Activated effector memory CD4-positive, alpha-beta T cell treated with anti-CD3 and anti-CD28 coated beads, Interleukin-2, amount 50 U/mL, for 16 hours (primary cell): ENCODE data around the gene AQP7.
"Not testable (repeated sequence)": the region's sequence is repeated elsewhere in the genome, so short reads cannot be mapped to it uniquely, and the experiment has no call there.

Experiments used
- DNase-seq: peaks from one replicate; pipeline ENCODE4 v3.0.0-alpha.2; 2020

The AQP7 gene

DNA sequence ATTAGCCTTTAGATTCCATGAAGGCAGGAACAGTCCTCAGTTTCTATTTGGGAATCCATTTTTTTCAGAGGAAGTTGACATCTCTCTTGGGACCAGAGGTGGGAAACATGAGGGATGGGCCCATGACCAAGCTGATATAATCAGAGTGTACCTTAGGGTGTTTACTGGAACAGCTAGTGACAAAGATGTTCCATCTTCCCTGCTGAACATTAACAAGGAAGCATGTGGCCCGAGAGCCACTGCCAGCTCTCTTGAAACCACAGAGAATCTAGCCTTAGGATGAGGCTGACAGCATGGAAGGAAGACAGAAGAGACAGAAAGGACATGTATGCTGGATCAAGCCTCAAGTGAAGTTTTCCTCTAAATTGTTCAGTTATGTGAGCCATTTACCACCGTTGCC, 29.1 kb upstream of the AQP7 start:
- no peak for DNase-seq

DNA sequence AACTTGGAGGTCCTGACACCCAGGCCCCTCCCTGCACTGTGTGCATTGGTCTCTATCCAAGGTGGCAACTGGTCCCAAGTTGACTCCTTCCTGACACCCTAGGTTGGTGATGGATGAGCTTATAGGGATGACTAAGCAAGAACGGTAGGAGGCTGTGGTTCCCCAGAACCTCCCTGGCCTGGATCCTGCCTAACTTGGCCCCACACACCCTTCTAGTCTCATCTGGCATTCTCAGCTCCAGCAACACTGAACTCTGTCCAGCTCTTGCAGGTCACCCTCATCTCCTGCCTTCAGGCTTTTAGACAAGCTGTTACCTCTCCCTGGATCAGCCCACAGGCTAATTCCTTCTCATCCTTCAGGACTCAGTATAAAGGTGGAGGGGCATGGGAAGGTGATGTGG, 28.6 kb upstream of the AQP7 start:
- DNase-seq, result no peak

DNA sequence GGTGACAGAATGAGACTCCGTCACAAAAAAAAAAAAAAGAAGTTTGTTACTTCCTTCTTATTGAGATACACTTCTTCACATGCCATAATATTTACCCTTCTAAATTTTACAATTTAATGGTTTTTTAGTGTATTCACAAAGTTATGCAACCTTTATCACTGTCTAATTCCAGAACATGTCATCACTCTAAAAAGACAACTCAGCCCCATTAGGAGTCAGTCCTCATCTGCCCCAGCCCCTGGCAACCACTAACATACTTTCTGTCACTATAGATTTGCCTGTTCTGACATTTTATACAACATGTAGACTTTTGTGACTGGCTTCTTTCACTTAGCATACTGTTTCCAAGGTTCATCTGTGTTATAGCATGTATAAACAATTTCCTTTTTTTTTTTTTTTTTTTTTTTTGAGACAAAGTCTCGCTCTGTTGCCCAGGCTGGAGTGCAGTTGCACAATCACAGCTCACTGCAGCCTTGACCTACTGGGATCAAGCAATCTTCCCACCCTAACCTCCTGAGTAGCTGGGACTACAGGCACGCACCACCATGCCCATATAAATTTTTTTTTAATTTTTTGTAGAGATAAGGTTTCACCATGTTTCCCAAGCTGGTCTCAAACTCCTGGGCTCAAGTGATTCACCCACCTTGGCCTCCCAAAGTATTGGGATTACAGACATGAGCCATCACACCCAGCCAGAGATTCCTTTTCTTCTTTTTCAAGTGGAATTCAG, 27.1 kb upstream of the AQP7 start:
- DNase-seq, result no peak

DNA sequence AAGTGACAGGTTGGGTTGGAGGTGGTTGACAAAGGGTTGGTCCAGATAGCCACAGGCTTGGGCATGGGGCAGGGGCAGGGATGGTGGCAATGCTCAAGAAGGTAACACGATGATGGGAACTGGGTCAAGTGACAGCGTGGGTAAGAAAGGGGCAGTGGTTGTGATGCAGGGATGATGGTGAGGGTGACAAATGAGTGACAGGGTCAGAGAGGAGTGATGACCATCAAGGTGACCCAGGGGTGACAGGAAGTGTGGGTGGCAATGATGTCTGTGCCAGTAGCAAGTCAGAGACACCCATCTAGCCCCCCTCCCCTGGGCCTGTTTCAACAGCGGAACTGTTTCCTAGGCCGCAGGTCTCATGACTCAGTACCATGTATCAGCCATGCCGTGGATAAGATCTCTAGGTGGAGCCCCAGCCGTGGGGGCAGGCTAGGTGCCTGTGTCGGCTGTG, 24.5 kb upstream of the AQP7 start:
- DNase-seq, result peak; percentile 71

DNA sequence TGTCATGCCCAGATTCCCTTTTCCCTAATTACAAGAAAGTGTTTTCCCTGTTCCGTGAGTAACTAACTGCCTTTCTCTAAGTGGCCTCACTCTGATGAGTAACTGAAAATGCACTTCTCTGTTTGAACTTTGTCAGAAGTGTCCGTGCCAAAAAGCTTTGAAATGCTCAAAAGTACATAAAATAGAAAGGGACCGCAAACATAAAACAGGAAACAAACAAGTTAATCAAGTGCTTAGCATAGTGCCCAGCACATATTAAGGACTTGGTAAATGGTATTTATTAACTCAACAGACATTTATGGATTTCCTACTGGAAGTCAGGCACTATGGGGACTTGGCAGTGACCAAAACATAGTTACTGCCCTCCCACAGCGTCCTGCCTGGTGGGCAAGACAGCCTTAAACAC, 22.8 kb upstream of the AQP7 start:
- no peak for DNase-seq

DNA sequence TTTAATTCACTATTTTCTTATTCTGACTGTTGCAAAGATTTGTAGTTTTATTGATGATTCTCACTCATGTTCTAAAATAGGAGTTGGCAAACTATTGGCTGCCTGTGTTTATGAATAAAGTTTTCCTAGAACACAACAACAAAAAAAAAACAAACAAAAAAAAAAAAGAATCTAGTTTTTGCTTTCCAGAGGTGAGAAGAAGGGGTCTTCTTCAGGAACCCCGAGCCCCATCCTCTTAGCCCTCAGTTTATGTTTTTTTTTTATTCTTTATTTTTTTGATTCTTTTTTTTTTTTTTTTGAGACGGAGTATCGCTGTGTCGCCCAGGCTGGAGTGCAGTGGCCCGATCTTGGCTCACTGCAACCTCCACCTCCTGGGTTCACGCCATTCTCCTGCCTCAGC, 22.1 kb upstream of the AQP7 start:
- DNase-seq, result not testable (repeated sequence)

DNA sequence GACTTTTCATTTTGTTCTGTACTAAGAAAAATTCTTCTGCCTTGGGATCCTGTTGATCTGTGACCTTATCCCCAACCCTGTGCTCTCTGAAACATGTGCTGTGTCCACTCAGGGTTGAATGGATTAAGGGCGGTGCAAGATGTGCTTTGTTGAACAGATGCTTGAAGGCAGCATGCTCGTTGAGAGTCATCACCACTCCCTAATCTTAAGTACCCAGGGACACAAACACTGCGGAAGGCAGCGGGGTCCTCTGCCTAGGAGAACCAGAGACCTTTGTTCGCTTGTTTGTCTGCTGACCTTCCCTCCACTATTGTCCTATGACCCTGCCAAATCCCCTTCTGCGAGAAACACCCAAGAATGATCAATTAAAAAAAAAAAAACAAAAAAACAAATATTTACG, 21.7 kb upstream of the AQP7 start:
- DNase-seq, result not testable (repeated sequence)

DNA sequence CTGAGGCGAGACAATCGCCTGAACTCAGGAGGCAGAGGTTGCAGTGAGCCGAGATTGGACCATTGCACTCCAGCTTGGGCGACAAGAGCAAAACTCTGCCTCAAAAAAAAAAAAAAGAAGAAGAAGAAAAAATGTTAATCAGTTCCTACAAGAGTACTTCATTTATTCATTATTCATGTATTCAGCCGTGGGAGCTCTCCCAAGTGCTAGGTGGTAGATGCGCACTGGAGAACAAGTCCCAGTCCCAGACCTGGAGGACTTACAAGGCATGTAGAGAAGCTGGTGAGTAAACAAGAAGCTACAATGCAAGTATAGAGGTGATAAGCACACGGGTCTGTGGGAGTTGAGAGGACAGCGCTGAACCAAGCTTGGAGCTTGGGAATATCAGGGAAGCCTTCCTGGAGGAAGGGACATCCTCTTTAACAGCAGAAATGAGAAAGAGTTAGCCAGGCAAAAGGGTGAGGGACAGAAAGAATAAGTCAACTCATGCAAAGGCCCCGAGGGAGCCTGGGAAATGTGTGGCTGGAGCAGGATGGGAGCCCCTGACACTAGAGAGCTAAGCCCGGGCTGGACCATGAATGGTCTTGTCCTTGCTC, 17.4 kb upstream of the AQP7 start:
- DNase-seq, result no peak

DNA sequence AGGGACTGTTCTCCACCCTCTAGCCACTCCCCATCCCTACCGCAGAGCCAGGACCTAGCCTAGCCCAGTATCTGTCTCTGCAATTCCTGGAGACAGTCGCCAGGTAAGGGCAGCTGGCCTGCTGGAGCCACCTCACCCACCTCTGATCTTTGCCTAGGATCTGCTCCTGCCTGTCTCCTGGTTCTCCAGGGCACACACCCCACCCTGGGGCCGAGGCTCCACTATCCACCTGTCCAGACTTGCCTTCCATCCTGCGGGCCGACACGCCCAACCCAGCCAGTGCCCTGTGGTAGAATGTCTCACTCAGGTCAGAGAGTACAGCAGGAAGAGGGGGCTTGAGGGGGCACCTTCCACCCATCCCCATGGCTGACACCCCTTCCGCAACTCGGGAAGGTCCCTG, 15.7 kb upstream of the AQP7 start:
- DNase-seq, result no peak

DNA sequence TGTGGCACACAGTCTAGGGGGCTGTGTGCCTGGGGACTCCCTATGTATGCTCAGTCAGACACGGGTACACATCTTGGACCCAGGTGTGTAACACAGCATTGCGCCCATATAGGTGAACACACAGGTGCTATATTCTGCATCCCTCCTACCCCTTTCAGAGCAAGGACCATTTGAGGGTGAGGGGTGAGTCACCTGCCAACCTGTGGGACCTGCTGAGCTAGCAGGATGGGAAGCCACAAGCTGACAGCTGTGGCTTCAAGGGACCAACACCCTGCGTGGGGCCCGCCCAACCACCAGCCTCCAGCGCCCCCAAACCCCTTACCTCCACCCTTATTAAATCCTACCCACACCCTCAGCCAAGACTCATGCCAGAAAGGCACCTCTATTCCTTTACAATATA, 14.6 kb upstream of the AQP7 start:
- DNase-seq, result peak; percentile 76

DNA sequence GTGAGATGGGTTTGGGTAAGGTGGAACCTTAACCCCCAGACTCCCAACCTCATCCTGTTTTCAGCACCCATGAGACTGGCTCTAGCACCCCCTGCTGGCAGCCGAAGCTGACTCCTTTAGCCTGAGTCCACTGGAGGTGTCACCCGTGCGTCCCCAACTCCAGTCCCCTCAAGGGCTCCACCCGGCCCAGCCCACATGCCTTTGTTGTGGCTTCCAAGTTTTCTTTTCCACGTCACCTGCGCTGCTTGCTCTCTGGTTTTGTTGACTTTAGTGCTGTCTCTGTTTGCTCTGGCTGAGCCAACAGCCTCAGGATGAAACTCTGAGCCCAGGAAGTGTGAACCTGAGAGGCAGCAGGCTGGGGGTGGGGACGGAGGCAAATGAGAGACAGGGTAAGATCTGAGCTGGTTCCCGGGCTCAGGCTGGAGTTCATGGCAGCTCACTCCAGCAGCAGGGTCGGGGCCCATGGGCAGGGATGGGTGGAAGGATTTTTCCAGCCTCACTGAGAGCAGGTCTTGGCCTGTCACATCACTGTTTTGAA, 13.2 kb upstream of the AQP7 start:
- peak; percentile 95 for DNase-seq

DNA sequence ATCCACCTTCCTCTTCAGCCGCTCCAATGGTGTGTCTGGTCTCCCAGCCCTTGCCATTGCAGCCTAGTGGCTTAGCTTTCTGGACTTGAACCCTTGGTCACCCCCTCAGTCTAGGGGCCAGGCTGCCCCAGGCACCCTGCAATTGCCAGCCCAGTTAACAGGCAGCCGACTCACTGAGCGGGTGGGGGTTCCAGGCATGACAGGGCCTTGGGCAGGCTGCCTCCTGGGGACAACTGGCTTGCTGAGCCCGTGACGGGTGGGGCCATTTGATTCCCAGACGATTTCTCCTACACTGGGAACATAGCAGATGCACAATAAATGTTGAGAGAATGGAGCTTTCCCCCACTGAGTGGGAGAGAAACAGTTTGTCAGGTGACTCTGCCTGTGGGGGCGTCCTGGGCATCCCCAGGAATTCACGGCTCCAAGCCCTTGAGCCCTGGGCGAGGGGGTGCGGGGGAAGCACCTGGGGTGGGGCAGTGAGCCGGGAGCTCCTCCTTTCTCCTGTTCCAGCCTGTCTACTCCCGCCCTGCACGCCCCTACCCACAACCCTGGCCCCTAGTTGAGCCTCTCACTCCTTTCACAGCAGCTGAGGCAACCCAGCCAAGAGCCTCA, 12.6 kb upstream of the AQP7 start:
- no peak for DNase-seq

DNA sequence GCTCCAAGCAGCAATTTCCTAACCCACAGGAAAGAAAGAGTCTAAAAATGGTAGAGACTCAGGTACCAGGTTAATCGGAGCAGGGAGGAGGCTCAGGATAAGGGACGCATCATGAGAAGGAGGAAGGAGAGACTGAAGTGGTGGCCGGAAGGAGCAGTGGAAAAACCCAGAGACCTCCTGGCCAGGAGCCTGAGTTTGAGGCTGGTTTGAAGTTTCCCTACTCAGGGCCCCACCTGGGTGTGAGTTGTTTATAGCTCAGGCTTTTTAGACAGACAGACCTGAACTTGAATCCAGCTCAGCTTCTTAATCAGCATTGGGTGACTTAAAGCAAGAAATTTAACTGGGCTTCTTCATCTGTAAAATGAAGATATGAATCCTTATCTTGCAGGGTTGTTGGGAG, 11.9 kb upstream of the AQP7 start:
- DNase-seq, result no peak

DNA sequence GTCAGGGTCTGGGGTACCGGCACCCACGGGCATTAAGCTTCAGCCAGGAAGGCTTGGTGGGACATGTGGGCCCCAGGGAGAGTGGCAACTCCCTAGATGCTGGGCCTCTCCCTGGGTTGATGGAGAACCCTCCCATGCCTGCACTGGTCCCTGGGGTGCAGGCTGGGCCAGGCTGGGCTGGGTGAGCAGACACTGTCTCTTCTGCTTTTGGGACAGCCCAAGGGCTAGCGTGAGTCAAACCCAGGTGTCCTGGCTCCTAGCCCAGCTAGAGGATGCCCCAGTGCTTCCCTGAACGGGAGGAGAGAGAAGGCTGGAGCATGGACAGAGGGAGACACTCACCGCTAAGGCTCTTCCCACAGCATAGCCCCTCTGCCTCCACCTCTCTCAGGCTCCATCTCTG, 5.7 kb upstream of the AQP7 start:
- DNase-seq, result no peak

DNA sequence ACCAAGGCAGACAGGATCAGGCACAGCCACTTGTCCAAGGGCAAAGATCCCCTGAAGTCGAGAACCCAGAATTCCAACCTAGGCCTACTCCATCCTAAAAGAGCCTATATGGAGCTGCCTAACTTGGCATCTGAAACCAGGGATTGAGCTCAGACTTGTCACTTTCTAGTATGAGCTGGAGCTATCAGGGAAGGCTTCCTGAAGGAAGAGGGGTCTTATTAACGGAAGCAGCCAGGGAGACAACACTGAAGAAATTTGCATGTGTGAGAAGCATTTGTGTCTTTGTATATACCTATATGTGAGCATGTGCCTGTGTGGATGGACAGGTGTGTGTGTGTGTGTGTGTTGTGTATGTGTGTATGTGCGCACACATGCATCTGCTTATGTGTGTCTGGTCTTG, 4.7 kb upstream of the AQP7 start:
- no peak for DNase-seq

DNA sequence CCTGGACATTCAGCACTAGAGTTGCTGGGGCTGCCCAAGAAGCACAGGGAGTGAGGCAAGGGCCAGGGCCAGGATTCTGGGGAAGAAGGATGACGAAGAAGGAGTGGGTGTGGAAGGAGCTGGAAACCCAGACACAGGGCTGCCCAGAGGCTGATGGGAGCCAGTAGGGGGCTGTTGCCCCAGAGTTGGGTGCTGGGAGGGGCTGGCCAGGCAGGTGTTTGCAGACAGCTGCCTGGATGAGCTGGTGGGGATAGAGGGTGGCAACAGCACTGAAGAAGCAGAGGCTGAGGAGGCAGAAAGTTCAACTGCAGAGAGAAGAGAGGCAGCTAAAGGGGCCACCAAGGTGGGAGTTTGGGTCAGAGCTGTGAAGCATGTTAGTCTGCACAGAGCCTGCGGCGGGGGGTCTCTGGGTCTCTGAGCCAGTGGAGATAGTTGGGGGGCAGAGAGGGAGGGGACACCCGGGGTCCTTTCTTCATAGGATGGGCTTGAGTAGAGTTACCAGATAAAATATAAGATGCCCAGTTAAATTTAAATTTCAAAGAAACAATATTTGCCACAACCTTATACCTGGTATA, 2.5 kb upstream of the AQP7 start:
- DNase-seq, result no peak

DNA sequence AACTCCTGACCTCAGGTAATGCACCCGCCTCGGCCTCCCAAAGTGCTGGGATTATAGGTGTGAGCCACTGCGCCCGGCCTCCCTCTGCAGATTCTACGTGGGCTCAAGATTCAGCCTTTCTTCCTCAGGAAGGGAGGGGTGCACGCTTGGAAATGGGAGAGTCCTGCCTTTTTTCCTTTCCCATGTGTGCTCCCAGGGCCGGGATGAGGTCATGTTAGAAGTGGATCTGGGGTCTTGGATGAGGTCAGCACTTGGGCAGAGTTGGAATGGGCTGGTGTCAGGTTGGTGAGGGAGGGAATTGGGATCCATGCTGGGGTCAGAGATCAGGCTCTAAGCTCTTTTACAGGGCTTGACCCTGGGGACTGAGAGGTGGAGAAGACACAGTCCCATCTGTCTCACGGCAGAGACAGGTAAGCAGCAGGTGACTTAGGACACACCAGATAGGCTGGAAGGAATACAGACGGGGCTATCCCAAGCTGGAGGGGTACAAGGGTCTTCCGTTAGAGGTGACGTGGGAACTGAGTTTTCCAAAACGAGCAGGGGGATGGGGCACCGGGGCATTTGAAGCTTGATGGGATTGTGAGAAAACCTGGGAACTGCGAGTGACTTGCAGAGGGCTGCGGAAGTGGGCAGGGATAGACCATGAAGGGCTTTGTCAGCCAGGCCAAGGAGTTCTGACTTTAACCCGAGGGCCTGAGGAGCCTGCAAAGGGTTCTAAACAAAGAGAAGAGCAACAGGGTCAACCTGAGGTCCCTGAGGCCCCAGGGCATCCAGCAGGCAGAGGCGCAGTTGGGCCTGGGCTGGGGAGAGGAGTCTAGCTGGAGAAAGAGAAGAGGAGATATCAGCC, 1.8 kb upstream of the AQP7 start:
- no peak for DNase-seq

DNA sequence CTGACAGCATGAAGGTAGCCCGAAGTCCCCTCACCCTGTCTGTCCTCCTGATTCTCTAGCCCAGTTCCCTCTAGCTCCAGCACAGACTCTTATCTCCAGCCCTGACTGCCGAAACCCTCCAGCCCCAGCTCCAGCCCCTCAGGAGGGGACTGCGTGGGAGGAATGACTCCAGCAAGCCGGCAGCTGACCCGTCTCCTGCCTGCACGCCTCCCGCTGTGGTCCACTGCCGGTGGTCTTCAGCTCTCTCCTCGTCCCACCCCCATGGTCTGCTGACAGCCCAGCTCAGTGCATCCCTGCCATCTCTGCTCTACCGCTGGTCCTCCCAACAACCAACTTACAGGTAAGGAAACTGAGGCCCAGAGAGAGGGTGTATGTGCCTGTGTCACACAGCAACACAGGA, 559 bp downstream of the AQP7 start:
- DNase-seq, result not testable (repeated sequence)

DNA sequence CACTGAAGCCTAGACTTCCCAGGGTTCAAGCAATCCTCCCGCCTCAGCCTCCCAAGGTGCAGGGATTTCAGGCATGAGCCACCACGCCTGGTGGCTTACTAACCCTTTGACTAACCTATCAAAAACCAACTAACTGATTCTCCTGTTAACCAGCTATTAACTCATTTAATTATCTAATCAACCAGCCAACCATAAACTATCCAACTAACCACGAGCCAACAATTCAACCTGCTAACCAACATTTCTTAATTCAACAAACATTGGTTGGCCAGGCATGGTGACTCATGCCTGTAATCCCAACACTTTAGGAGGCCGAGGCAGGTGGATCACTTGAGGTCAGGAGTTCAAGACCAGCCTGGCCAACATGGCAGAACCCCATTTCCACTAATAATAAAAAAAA, 3.3 kb downstream of the AQP7 start:
- not testable (repeated sequence) for DNase-seq

DNA sequence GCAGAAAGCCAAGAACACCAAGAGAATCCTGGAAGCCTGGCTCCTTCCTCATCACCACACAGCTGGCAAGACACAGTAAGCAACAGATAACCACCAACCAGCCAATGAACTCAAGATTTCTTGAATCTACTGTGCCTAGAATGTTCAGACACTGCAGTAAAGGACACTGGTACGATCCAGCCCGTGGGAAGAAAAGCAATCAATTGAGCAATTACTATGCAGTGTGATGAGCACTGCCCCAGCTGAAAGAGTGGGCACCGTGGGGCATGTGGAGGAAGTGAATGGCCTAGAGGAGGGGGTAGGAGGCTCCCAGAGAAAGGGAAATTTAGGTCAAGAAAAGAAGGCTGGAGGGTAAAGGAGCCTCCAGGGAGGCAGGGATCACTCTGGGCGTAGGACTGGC, 4.6 kb downstream of the AQP7 start:
- not testable (repeated sequence) for DNase-seq

DNA sequence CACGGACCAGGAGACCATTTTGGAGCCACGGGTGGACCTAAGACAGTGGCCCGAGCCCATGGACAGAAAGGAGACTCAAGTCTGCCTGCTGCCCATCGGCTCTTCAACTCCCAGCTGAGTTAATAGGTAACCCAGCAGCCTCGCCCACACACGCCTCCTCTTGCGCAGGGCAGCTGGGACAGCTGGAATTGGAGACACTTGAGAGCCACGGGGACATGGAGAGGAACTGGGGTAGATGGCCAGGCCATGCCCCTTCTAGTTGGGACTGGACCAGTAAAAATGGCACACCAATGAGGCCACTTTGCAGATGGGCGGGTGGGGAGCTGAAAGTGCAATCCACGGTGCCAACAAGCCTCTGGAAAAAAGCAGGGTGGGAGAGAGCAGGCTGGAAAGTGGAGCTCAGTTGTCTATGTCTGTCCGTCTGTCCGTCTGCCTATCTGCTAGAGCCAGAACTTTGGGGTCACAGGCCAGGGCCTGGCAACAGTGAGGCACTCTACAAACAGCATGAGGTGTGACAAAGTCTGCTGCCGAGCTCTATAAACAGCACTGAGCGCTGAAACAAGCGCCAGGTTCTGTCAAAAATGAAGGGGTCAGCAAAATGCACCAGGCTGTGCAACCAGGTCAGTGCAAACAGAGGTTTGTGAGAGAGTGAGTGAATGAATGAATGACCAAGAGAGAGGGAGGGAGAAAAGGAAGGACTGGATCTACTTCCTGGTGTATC, 7.0 kb downstream of the AQP7 start:
- not testable (repeated sequence) for DNase-seq

DNA sequence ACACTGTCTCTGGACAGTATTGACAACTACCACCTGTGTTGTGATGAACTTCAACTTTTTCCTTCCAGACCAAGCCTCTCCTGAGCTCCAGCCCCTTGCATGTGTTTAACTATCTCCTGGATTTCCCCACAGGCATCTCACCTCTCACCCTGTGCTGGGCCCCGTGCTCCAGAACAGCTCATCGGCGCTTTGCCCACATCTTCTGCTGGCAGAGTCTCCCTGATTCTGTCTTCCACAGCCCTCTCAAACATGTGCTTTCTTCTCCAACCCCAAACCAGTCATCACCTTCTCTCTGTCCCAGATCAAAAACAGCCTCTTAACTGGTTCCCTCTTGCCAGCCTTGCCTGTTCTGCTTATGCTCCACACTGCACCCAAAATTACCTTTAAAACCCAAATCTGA, 8.4 kb downstream of the AQP7 start:
- DNase-seq, result not testable (repeated sequence)
